Spleen (tissue), 11 donors: ENCODE measurements around the gene MYBPHL. TPM values are rescaled to one million over a fixed set of nuclear protein-coding genes. Genes with fewer than 3 reads are reported as not detected.

Experiments
- DNase-seq: peaks from one replicate; pipeline ENCODE4 v3.0.0-alpha.2; 2020
- H3K27ac ChIP-seq, 8 donors: fragments of 200-600 bp; sonication (generic) in 7 of 8; 1 replicate in 4 of 8; 2 replicates in 4 of 8; pipeline versions ENCODE4 v1.5.0 to v1.8.0; 2016 to 2021; ENCODE audit warnings: inconsistent platforms in 4 of 8, mild to moderate bottlenecking in 4 of 8, moderate library complexity in 1 of 8
- H3K27me3 ChIP-seq, 7 donors: fragments of 200-600 bp; sonication (generic) in 6 of 7; replicated peaks in 1 of 7; 1 replicate in 4 of 7; 2 replicates in 3 of 7; pipeline versions ENCODE4 v1.5.0 to v1.8.0; 2016 to 2021; ENCODE audit warnings: inconsistent platforms in 3 of 7, mild to moderate bottlenecking in 1 of 7
- H3K36me3 ChIP-seq, 6 donors: fragments of 200-600 bp; sonication (generic) in 5 of 6; 1 replicate in 4 of 6; 2 replicates in 2 of 6; pipeline versions ENCODE4 v1.5.0 to v1.8.0; 2016 to 2021; ENCODE audit warnings: inconsistent platforms in 2 of 6
- H3K4me1 ChIP-seq, 6 donors: fragments of 200-600 bp; sonication (generic) in 5 of 6; 1 replicate in 3 of 6; 2 replicates in 3 of 6; pipeline versions ENCODE4 v1.5.0 to v1.8.0; 2016 to 2021; ENCODE audit warnings: inconsistent platforms in 3 of 6
- H3K4me3 ChIP-seq, 8 donors: fragments of 200-600 bp; sonication (generic) in 7 of 8; 1 replicate in 4 of 8; 2 replicates in 4 of 8; pipeline versions ENCODE4 v1.5.0 to v1.8.0; 2016 to 2021; ENCODE audit warnings: inconsistent platforms in 4 of 8, mild to moderate bottlenecking in 4 of 8, moderate library complexity in 2 of 8
- H3K9me3 ChIP-seq, 8 donors: fragments of 200-600 bp; sonication (generic) in 7 of 8; 1 replicate in 4 of 8; 2 replicates in 4 of 8; pipeline versions ENCODE4 v1.5.0 to v1.8.0; 2016 to 2021; ENCODE audit warnings: inconsistent platforms in 4 of 8
- POLR2A ChIP-seq, 3 donors: fragments of 450-650 bp; IDR thresholded peaks; one replicate each; pipeline ENCODE4 v1.5.1; 2017; ENCODE audit warnings: antibody characterized with exemption in 3 of 3, mild to moderate bottlenecking in 1 of 3
- POLR2AphosphoS5 ChIP-seq, 3 donors: sonication (generic); formaldehyde crosslinking; IDR thresholded peaks; one replicate each; pipeline ENCODE4 v1.5.1; 2017; ENCODE audit warnings: antibody characterized with exemption in 3 of 3
- WGBS, 5 donors: extraction: QIAGEN DNeasy Blood & Tissue Kit in 3 of 5; methylation state at CpG; one replicate each; pipeline versions ENCODE4 v1.1.5 to v1.1.7; 2013 to 2018; 5-methylcytosine and 5-hydroxymethylcytosine counted together
- intact Hi-C: fragments of 100-400 bp; cut with DNase I; formaldehyde crosslinking; loops from one replicate; pipeline ENCODE4 v1.15.0; 2023; ENCODE audit warnings: low total_unique reads
- polyA plus RNA-seq, 3 donors: library from polyadenylated mRNA; stranded (reverse); fragments of 200-250 nt; gene quantifications; one replicate each; pipeline ENCODE4 v1.2.1, GENCODE V29; 2013
- total RNA-seq, 7 donors: library from RNA; depleted of rRNA in 3 of 7; stranded (reverse); fragments of >200 nt in 3 of 7; fragmentation: NEBNext Ultra II Directional in 4 of 7; extraction: Animal tissue kit (Norgen Biotek cat#: 25700) in 4 of 7; gene quantifications; one replicate each; pipeline versions ENCODE4 v1.1.0 to v1.2.1, GENCODE V29; 2016 to 2021
- TF ChIP-seq, protein P1 (sequence below), 11 experiments: fragments of 200-600 bp in 7 of 11; fragments of 450-650 bp in 4 of 11; sonication (generic) in 4 of 11; IDR thresholded peaks in 8 of 11; conservative IDR thresholded peaks in 3 of 11; 1 replicate in 7 of 11; 2 replicates in 4 of 11; pipeline versions ENCODE4 v1.4.0 to v1.8.0; 2016 to 2021; ENCODE audit warnings: antibody characterized with exemption in 11 of 11, inconsistent platforms in 4 of 11, mild to moderate bottlenecking in 1 of 11
- donor health status: healthy with polysubstance abuse.
- donor health status: DM: no; HTN: no; CAD: no; lungs with moderate emphysema.
- donor health status: DM: no; HTN: no; CAD: no.
- donor health status: Bipolar disorder and iron deficiency.
- donor health status: healthy.
- donor health status: DM: no; HTN: no; CAD: no.
- donor health status: DM: yes; HTN: yes; CAD: no.

The MYBPHL gene
- total and polyA plus RNA-seq, 10 donors = not detected

DNA sequence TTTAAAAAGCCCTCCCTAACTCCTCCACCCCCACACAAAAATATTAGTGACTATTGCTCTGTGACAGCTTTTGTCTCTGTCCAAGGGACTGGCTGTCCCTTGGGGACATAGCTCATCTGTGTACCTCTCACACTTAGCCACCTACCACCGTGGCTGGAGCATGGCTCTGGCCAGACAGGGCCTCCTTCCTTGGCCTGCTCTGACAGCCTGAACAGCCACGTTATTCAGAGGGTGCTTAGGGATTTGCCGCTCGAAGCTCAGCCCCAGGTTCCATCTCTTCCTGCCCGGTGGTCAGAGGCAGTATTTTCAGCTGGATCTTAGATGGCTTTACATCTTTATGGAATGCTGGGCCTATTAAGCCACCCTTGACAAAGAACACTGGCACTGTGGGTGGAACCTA lies 63.6 kb downstream of the MYBPHL start:
- no peak overlapping the region for H3K27ac ChIP-seq
- DNase-seq = no peak
- WGBS, 5 donors = 69 to 78% (median 73%) methylated on average over 5 of the region's 5 CpGs
- peaks cover 8 to 25% (median 17%) of the 10 kb centered on the region in 6 donors for H3K4me1 ChIP-seq
- H3K9me3 ChIP-seq = no peaks in the 10 kb centered on the region
- TF ChIP-seq, protein P1, sequence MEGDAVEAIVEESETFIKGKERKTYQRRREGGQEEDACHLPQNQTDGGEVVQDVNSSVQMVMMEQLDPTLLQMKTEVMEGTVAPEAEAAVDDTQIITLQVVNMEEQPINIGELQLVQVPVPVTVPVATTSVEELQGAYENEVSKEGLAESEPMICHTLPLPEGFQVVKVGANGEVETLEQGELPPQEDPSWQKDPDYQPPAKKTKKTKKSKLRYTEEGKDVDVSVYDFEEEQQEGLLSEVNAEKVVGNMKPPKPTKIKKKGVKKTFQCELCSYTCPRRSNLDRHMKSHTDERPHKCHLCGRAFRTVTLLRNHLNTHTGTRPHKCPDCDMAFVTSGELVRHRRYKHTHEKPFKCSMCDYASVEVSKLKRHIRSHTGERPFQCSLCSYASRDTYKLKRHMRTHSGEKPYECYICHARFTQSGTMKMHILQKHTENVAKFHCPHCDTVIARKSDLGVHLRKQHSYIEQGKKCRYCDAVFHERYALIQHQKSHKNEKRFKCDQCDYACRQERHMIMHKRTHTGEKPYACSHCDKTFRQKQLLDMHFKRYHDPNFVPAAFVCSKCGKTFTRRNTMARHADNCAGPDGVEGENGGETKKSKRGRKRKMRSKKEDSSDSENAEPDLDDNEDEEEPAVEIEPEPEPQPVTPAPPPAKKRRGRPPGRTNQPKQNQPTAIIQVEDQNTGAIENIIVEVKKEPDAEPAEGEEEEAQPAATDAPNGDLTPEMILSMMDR (IDR thresholded peaks at IDR 0.05 in 8 of 11, conservative IDR thresholded peaks at IDR 0.05 in 3 of 11) = no peak
- TF ChIP-seq POLR2A (IDR thresholded peaks at IDR 0.05) = no peak
- no peak for TF ChIP-seq POLR2AphosphoS5 (IDR thresholded peaks at IDR 0.05)
- H3K4me3 ChIP-seq = no peak overlapping the region
- H3K27me3 ChIP-seq = peaks cover 0 to 71% (median 0%) of the 10 kb centered on the region in 7 donors
- intact Hi-C loops = no loop called here
- peaks cover 0 to 15% (median 13%) of the 10 kb centered on the region in 6 donors for H3K36me3 ChIP-seq

DNA sequence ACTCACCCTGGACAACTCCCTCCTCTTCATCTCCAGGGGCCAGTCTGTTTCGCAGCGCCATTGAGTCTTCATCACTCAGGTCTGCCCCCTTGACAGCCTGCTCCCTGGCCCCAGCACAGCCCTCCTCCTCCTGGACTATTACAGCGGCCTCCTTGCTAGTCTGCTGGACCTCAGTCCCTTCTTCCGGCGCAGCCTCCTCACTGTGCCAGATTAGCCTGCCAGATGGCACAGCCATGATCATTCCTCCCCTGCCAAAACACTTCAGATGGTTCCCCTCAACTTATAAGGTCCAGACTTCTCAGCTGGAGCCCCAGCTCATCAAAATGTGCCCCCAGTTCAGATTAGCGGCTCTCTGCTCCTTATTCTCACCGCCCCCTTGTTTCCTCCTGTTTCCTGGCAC lies 64.4 kb downstream of the MYBPHL start:
- whole genome bisulfite sequencing, 5 donors = 53 to 69% (median 58%) methylated on average over 7 of the region's 7 CpGs
- H3K4me1 ChIP-seq = peaks cover 8 to 25% (median 17%) of the 10 kb centered on the region in 6 donors
- no peaks in the 10 kb centered on the region for H3K9me3 ChIP-seq
- no peak overlapping the region for H3K27ac ChIP-seq
- peak; percentile 51 for DNase-seq
- H3K4me3 ChIP-seq = no peak overlapping the region
- intact Hi-C loops = no loop called here
- peaks cover 0 to 63% (median 0%) of the 10 kb centered on the region in 7 donors for H3K27me3 ChIP-seq
- TF ChIP-seq POLR2AphosphoS5 (IDR thresholded peaks at IDR 0.05) = no peak
- TF ChIP-seq POLR2A (IDR thresholded peaks at IDR 0.05) = no peak
- TF ChIP-seq, protein P1 (IDR thresholded peaks at IDR 0.05 in 8 of 11, conservative IDR thresholded peaks at IDR 0.05 in 3 of 11) = no peak
- H3K36me3 ChIP-seq = peaks cover 0 to 23% (median 21%) of the 10 kb centered on the region in 6 donors

Other genes with a start within 250 kb of the MYBPHL start
- gene TAF13, start 231.0 kb downstream of the MYBPHL start, total RNA-seq = 10 to 100 TPM; 18.0 to 32.5 (median 24.5) TPM
- gene TAF13, start 231.0 kb downstream of the MYBPHL start, polyA plus RNA-seq = 10 to 100 TPM in 2 of 3 donors, 1 to 10 TPM in 1; 9.0 to 22.5 (median 12.5) TPM
- gene TMEM167B, start 216.2 kb downstream of the MYBPHL start, total RNA-seq = 10 to 100 TPM; 23.1 to 48.2 (median 45.2) TPM
- gene TMEM167B, start 216.2 kb downstream of the MYBPHL start, polyA plus RNA-seq = 10 to 100 TPM; 19.1 to 20.4 (median 19.7) TPM
- 10 to 100 TPM in 1 of 7 donors, 1 to 10 TPM in 6; 2.3 to 10.3 (median 5.5) TPM for gene ELAPOR1, start 192.9 kb downstream of the MYBPHL start, total RNA-seq
- gene ELAPOR1, start 192.9 kb downstream of the MYBPHL start, polyA plus RNA-seq = under 1 TPM; 0.26 to 0.36 (median 0.32) TPM
- gene SARS1, start 93.1 kb downstream of the MYBPHL start, total RNA-seq = 100 to 1,000 TPM in 3 of 7 donors, 10 to 100 TPM in 4; 98.5 to 138 (median 99.4) TPM
- gene SARS1, start 93.1 kb downstream of the MYBPHL start, polyA plus RNA-seq = 10 to 100 TPM; 47.2 to 63.2 (median 50.1) TPM
- gene CELSR2, start 57.5 kb downstream of the MYBPHL start, total RNA-seq = 1 to 10 TPM in 5 of 7 donors, under 1 TPM in 2; 0.79 to 2.9 (median 1.4) TPM
- gene CELSR2, start 57.5 kb downstream of the MYBPHL start, polyA plus RNA-seq = under 1 TPM; 0.20 to 0.54 (median 0.46) TPM
- gene PSRC1, start 23.9 kb downstream of the MYBPHL start, total RNA-seq = 1 to 10 TPM; 2.0 to 9.3 (median 3.1) TPM
- gene PSRC1, start 23.9 kb downstream of the MYBPHL start, polyA plus RNA-seq = 1 to 10 TPM; 3.5 to 3.9 (median 3.5) TPM
- 10 to 100 TPM; 33.5 to 63.9 (median 43.6) TPM for gene SORT1, start 90.9 kb upstream of the MYBPHL start, total RNA-seq
- gene SORT1, start 90.9 kb upstream of the MYBPHL start, polyA plus RNA-seq = 1 to 10 TPM; 2.0 to 6.0 (median 3.5) TPM
- 10 to 100 TPM; 29.9 to 87.0 (median 62.2) TPM for gene PSMA5, start 119.4 kb upstream of the MYBPHL start, total RNA-seq
- 10 to 100 TPM; 35.8 to 63.9 (median 61.2) TPM for gene PSMA5, start 119.4 kb upstream of the MYBPHL start, polyA plus RNA-seq
- 1 to 10 TPM in 5 of 7 donors, under 1 TPM in 2; 0.46 to 2.5 (median 1.3) TPM for gene SYPL2, start 159.5 kb upstream of the MYBPHL start, total RNA-seq
- gene SYPL2, start 159.5 kb upstream of the MYBPHL start, polyA plus RNA-seq = under 1 TPM; 0.26 to 0.51 (median 0.41) TPM
- 10 to 100 TPM in 2 of 7 donors, 1 to 10 TPM in 5; 7.9 to 11.9 (median 8.7) TPM for gene ATXN7L2, start 176.9 kb upstream of the MYBPHL start, total RNA-seq
- gene ATXN7L2, start 176.9 kb upstream of the MYBPHL start, polyA plus RNA-seq = 10 to 100 TPM in 2 of 3 donors, 1 to 10 TPM in 1; 7.1 to 16.8 (median 12.2) TPM
- 10 to 100 TPM in 6 of 7 donors, 1 to 10 TPM in 1; 8.6 to 17.6 (median 13.7) TPM for gene CYB561D1, start 187.1 kb upstream of the MYBPHL start, total RNA-seq
- 1 to 10 TPM; 4.5 to 8.0 (median 6.0) TPM for gene CYB561D1, start 187.1 kb upstream of the MYBPHL start, polyA plus RNA-seq
- gene AMIGO1, start 202.7 kb upstream of the MYBPHL start, total RNA-seq = 1 to 10 TPM; 3.7 to 8.5 (median 6.0) TPM
- under 1 TPM; 0.57 to 0.99 (median 0.67) TPM for gene AMIGO1, start 202.7 kb upstream of the MYBPHL start, polyA plus RNA-seq
- gene GPR61, start 232.9 kb upstream of the MYBPHL start, total RNA-seq = not detected
- gene GPR61, start 232.9 kb upstream of the MYBPHL start, polyA plus RNA-seq = not detected
- 10 to 100 TPM in 4 of 7 donors, 1 to 10 TPM in 3; 7.4 to 11.4 (median 10.4) TPM for gene GNAI3, start 241.6 kb upstream of the MYBPHL start, total RNA-seq
- gene GNAI3, start 241.6 kb upstream of the MYBPHL start, polyA plus RNA-seq = 1 to 10 TPM; 1.8 to 3.3 (median 2.7) TPM